Breast epithelium (tissue), 3 donors: ENCODE results near the gene ITGAE.

Source experiments
- POLR2A ChIP-seq: fragments of 450-650 bp; IDR thresholded peaks from one replicate; pipeline ENCODE4 v1.6.1; 2016; ENCODE audit warnings: antibody characterized with exemption, mild to moderate bottlenecking, moderate library complexity
- TF ChIP-seq, protein P1 (sequence below), 3 donors: fragments of 450-650 bp; IDR thresholded peaks; one replicate each; pipeline ENCODE4 v1.5.1; 2016 to 2017; ENCODE audit warnings: antibody characterized with exemption in 3 of 3, mild to moderate bottlenecking in 3 of 3, moderate library complexity in 3 of 3

- TF ChIP-seq, protein P1, sequence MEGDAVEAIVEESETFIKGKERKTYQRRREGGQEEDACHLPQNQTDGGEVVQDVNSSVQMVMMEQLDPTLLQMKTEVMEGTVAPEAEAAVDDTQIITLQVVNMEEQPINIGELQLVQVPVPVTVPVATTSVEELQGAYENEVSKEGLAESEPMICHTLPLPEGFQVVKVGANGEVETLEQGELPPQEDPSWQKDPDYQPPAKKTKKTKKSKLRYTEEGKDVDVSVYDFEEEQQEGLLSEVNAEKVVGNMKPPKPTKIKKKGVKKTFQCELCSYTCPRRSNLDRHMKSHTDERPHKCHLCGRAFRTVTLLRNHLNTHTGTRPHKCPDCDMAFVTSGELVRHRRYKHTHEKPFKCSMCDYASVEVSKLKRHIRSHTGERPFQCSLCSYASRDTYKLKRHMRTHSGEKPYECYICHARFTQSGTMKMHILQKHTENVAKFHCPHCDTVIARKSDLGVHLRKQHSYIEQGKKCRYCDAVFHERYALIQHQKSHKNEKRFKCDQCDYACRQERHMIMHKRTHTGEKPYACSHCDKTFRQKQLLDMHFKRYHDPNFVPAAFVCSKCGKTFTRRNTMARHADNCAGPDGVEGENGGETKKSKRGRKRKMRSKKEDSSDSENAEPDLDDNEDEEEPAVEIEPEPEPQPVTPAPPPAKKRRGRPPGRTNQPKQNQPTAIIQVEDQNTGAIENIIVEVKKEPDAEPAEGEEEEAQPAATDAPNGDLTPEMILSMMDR (IDR thresholded peaks at IDR 0.05): no peak
- no peak for TF ChIP-seq POLR2A
Measured at GRCh38 chr17:3698139-3698538, 102.8 kb downstream of the ITGAE start.
